Right lobe of liver (tissue), 6 donors: ENCODE measurements around the gene TLE3. TPM values are rescaled to one million over a fixed set of nuclear protein-coding genes. Genes with fewer than 3 reads are reported as not detected.

Experiments
- ATAC-seq, 4 donors: fragments of 200-7000 bp; cut with Tn5 transposase; one replicate each; pipeline ENCODE4 v1.9.1; 2020; ENCODE audit warnings: mild to moderate bottlenecking in 4 of 4, moderate library complexity in 4 of 4
- DNase-seq, 3 donors: peaks; one replicate each; pipeline ENCODE4 v3.0.0-alpha.2; 2020
- H3K27ac ChIP-seq, 3 donors: fragments of 200-600 bp; one replicate each; pipeline ENCODE4 v1.8.0; 2022
- H3K27me3 ChIP-seq, 2 donors: fragments of 200-600 bp; one replicate each; pipeline ENCODE4 v1.8.0; 2022
- H3K36me3 ChIP-seq, 4 donors: fragments of 200-600 bp; sonication (generic) in 1 of 4; one replicate each; pipeline versions ENCODE4 v1.5.1 to v1.8.0; 2017 to 2022; ENCODE audit warnings: control low read depth in 1 of 4
- H3K4me1 ChIP-seq, 4 donors: fragments of 200-600 bp; sonication (generic) in 1 of 4; one replicate each; pipeline versions ENCODE4 v1.5.1 to v1.8.0; 2017 to 2022; ENCODE audit warnings: control low read depth in 1 of 4
- H3K4me3 ChIP-seq, 3 donors: fragments of 200-600 bp; one replicate each; pipeline ENCODE4 v1.8.0; 2022
- H3K9me3 ChIP-seq, 4 donors: fragments of 200-600 bp; sonication (generic) in 1 of 4; one replicate each; pipeline versions ENCODE4 v1.5.1 to v1.8.0; 2017 to 2022; ENCODE audit warnings: control low read depth in 1 of 4
- CTCF ChIP-seq, 4 donors: fragments of 200-600 bp in 3 of 4; fragments of 450-650 bp in 1 of 4; IDR thresholded peaks; one replicate each; pipeline versions ENCODE4 v1.5.1 to v1.8.0; 2016 to 2022; ENCODE audit warnings: antibody characterized with exemption in 4 of 4, mild to moderate bottlenecking in 2 of 4
- POLR2A ChIP-seq: fragments of 450-650 bp; IDR thresholded peaks from one replicate; pipeline ENCODE4 v1.6.1; 2017; ENCODE audit warnings: antibody characterized with exemption, mild to moderate bottlenecking
- WGBS: methylation state at CpG from one replicate; pipeline ENCODE4 v1.1.6; 2018; ENCODE audit warnings: low coverage, low lambda C conversion rate; ENCODE audit not compliant: insufficient coverage; ENCODE audit errors: missing lambda C conversion rate; 5-methylcytosine and 5-hydroxymethylcytosine counted together
- intact Hi-C, 2 donors: fragments of 100-400 bp; cut with DNase I; formaldehyde crosslinking; loops; one replicate each; pipeline versions ENCODE4 v1.11.2 to v1.14.1; 2022
- total RNA-seq, 6 experiments: library from RNA; depleted of rRNA in 2 of 6; stranded (reverse); fragments of >200 nt in 2 of 6; fragmentation: NEBNext Ultra II Directional in 3 of 6; extraction: Animal tissue kit (Norgen Biotek cat#: 25700) in 3 of 6; gene quantifications; one replicate each; pipeline versions ENCODE4 v1.1.0 to v1.2.4, GENCODE V29; 2016 to 2023
- donor health status: DM: no; HTN: yes; CAD: no.
- donor health status: DM: no; HTN: no; CAD: no.
- donor health status: DM: no; HTN: no; CAD: no.
- donor health status: DM: no; HTN: yes; CAD: no.
- donor health status: DM: no; HTN: yes; CAD: no.

Gene TLE3
- total RNA-seq, 6 experiments from 2014 or later = 8.9 to 38.2 (median 21.2) TPM

GRCh38 chr15:70145261-70145660, 47.5 kb upstream of the TLE3 start:
- peaks cover 0 to 15% (median 7%) of the 10 kb centered on the region in 4 donors for H3K4me1 ChIP-seq
- H3K36me3 ChIP-seq = no peaks in the 10 kb centered on the region
- no peak for ATAC-seq
- H3K27ac ChIP-seq = no peak overlapping the region
- TF ChIP-seq CTCF (IDR thresholded peaks at IDR 0.05) (no peak), POLR2A (no peak)
- H3K4me3 ChIP-seq = no peak overlapping the region
- no peaks in the 10 kb centered on the region for H3K27me3 ChIP-seq
- WGBS = 62% methylated on average over 4 of the region's 5 CpGs
- no peaks in the 10 kb centered on the region for H3K9me3 ChIP-seq
- DNase-seq = no peak
- intact Hi-C loops = no loop called here

- Histone ChIP-seq H3K36me3 (no peaks in the 10 kb centered on the region), H3K27ac (peak overlapping the region in 2 of 3 donors; percentile 4 to 29), H3K9me3 (no peaks in the 10 kb centered on the region), H3K27me3 (no peaks in the 10 kb centered on the region), H3K4me1 (peaks cover 0 to 21% (median 10%) of the 10 kb centered on the region in 4 donors), H3K4me3 (no peak overlapping the region)
- ATAC-seq (peak; percentile 15 to 63 (median 42)), DNase-seq (peak in 1 of 3 donors; percentile 59)
- intact Hi-C loops = no loop called here
- WGBS = 54% methylated on average over 24 of the region's 24 CpGs
- TF ChIP-seq CTCF (IDR thresholded peaks at IDR 0.05) (no peak), POLR2A (no peak)
Measured at GRCh38 chr15:70142322-70143191, 44.8 kb upstream of the TLE3 start.

- TF ChIP-seq CTCF (IDR thresholded peaks at IDR 0.05) = no peak
- ATAC-seq = no peak
- H3K4me1 ChIP-seq = peaks cover 0 to 21% (median 10%) of the 10 kb centered on the region in 4 donors
- intact Hi-C loops = no loop called here
- H3K27ac ChIP-seq = peak overlapping the region in 1 of 3 donors; percentile 29
- no peak overlapping the region for H3K4me3 ChIP-seq
- H3K9me3 ChIP-seq = no peaks in the 10 kb centered on the region
- no peaks in the 10 kb centered on the region for H3K27me3 ChIP-seq
- H3K36me3 ChIP-seq = no peaks in the 10 kb centered on the region
- no peak for DNase-seq
Measured at GRCh38 chr15:70142072-70142321, 44.3 kb upstream of the TLE3 start.

- no peaks in the 10 kb centered on the region for H3K36me3 ChIP-seq
- no peak for TF ChIP-seq POLR2A
- TF ChIP-seq CTCF (IDR thresholded peaks at IDR 0.05) = no peak
- intact Hi-C loops = no loop called here
- 79% methylated on average over 4 of the region's 10 CpGs for WGBS
- no peaks in the 10 kb centered on the region for H3K9me3 ChIP-seq
- H3K4me1 ChIP-seq = peaks cover 0 to 21% (median 10%) of the 10 kb centered on the region in 4 donors
- peak overlapping the region in 1 of 3 donors; percentile 62 for H3K27ac ChIP-seq
- DNase-seq (no peak), ATAC-seq (peak in 2 of 4 donors; percentile 2 to 38)
- H3K27me3 ChIP-seq = no peaks in the 10 kb centered on the region
- H3K4me3 ChIP-seq = no peak overlapping the region
Measured at GRCh38 chr15:70141376-70142071, 43.8 kb upstream of the TLE3 start.
